GM21529 (cell line): ENCODE results near the gene LRP4.

Experiments used
- ATAC-seq: cut with Tn5 transposase; IDR thresholded peaks from one replicate; pipeline ENCODE4 v1.9.1; 2021; ENCODE audit not compliant: unreplicated experiment

The LRP4 gene

GRCh38 chr11:46918788-46919513 lies 601 bp upstream of the LRP4 start:
- peak; percentile 10 for ATAC-seq

GRCh38 chr11:46917762-46918082 lies 628 bp downstream of the LRP4 start:
- ATAC-seq: no peak

GRCh38 chr11:46917109-46917761 lies 1.1 kb downstream of the LRP4 start:
- ATAC-seq: no peak

GRCh38 chr11:46916286-46917108 lies 1.9 kb downstream of the LRP4 start:
- ATAC-seq: no peak

- ATAC-seq: no peak
Measured at GRCh38 chr11:46914910-46915309, 3.4 kb downstream of the LRP4 start.

- no peak for ATAC-seq
Measured at GRCh38 chr11:46914363-46914762, 4.0 kb downstream of the LRP4 start.

GRCh38 chr11:46913484-46913883 lies 4.9 kb downstream of the LRP4 start:
- ATAC-seq: no peak

- ATAC-seq: no peak
Measured at GRCh38 chr11:46912526-46913150, 5.7 kb downstream of the LRP4 start.

GRCh38 chr11:46907606-46908005 lies 10.7 kb downstream of the LRP4 start:
- no peak for ATAC-seq

GRCh38 chr11:46906609-46907041 lies 11.7 kb downstream of the LRP4 start:
- no peak for ATAC-seq

- ATAC-seq: no peak
Measured at GRCh38 chr11:46905806-46906205, 12.5 kb downstream of the LRP4 start.

GRCh38 chr11:46903846-46904245 lies 14.5 kb downstream of the LRP4 start:
- no peak for ATAC-seq

- ATAC-seq: no peak
Measured at GRCh38 chr11:46902694-46903093, 15.7 kb downstream of the LRP4 start.

GRCh38 chr11:46901156-46901555 lies 17.2 kb downstream of the LRP4 start:
- ATAC-seq: no peak

- no peak for ATAC-seq
Measured at GRCh38 chr11:46900091-46900746, 18.1 kb downstream of the LRP4 start.

- ATAC-seq: no peak
Measured at GRCh38 chr11:46899501-46900025, 18.8 kb downstream of the LRP4 start.

- no peak for ATAC-seq
Measured at GRCh38 chr11:46898396-46899095, 19.8 kb downstream of the LRP4 start.

GRCh38 chr11:46896719-46897406 lies 21.5 kb downstream of the LRP4 start:
- no peak for ATAC-seq

GRCh38 chr11:46895821-46896220 lies 22.5 kb downstream of the LRP4 start:
- no peak for ATAC-seq

- ATAC-seq: no peak
Measured at GRCh38 chr11:46894961-46895360, 23.4 kb downstream of the LRP4 start.
